Calu3 (cell line): Measurements from ENCODE around the gene GPR142. TPM values are rescaled to one million over a fixed set of nuclear protein-coding genes. Genes with fewer than 3 reads are reported as not detected.

Experiments
- BruUV-seq: library from RNA; stranded (reverse); fragments of 400-500 nt; replicated peaks from 2 replicates; lab custom pipeline; 2021; lab: Mats Ljungman, UMichigan
- CTCF ChIA-PET: fragments of 300-600 bp; sonication (Branson Sonifier 250); formaldehyde crosslinking; loops from one replicate; lab custom pipeline; 2022; ENCODE audit warnings: antibody characterized with exemption; lab: Charles Lee
- DNase-seq: peaks from one replicate; pipeline ENCODE4 v3.0.0; 2022
- H3K27ac Mint-ChIP-seq: one replicate; pipeline ENCODE4 v1.8.0; 2022; ENCODE audit warnings: mixed read lengths; ENCODE audit not compliant: unreplicated experiment
- H3K27me3 Mint-ChIP-seq: one replicate; pipeline ENCODE4 v1.8.0; 2022; ENCODE audit warnings: mixed read lengths; ENCODE audit not compliant: unreplicated experiment
- H3K36me3 Mint-ChIP-seq: one replicate; pipeline ENCODE4 v1.8.0; 2022; ENCODE audit warnings: mild to moderate bottlenecking, moderate library complexity, mixed read lengths; ENCODE audit not compliant: insufficient read depth, unreplicated experiment
- H3K4me1 Mint-ChIP-seq: one replicate; pipeline ENCODE4 v1.8.0; 2022; ENCODE audit warnings: mild to moderate bottlenecking, low read depth, mixed read lengths; ENCODE audit not compliant: unreplicated experiment
- H3K4me3 Mint-ChIP-seq: one replicate; pipeline ENCODE4 v1.8.0; 2022; ENCODE audit warnings: mild to moderate bottlenecking, low read depth, moderate library complexity, mixed read lengths; ENCODE audit not compliant: unreplicated experiment
- H3K9me3 Mint-ChIP-seq: one replicate; pipeline ENCODE4 v1.8.0; 2022; ENCODE audit warnings: low read depth, mixed read lengths; ENCODE audit not compliant: unreplicated experiment
- CTCF ChIP-seq: fragments of 200-600 bp; IDR thresholded peaks from one replicate; pipeline ENCODE4 v1.8.0; 2022; ENCODE audit warnings: antibody characterized with exemption; ENCODE audit not compliant: unreplicated experiment
- intact Hi-C: fragments of 100-400 bp; cut with micrococcal nuclease; formaldehyde crosslinking; loops from one replicate; pipeline ENCODE4 v1.10.0; 2022; ENCODE audit not compliant: unreplicated experiment
- total RNA-seq: library from RNA; stranded (reverse); gene quantifications from 2 replicates; pipeline ENCODE4 v1.2.3, GENCODE V29; 2022

Gene GPR142
- total RNA-seq, 1 experiment from 2014 or later: not detected

GRCh38 chr17:74362069-74362405 lies 5.3 kb upstream of the GPR142 start:
- no TSS peak for BruUV-seq
- CTCF ChIA-PET: interaction anchor here (0.7 to 1.0 kb wide), 3 partner anchors 11 to 27 kb away, joined by 3 to 4 read pairs (median 4); no protein-coding TSS in a partner anchor
- Mint-ChIP-seq H3K27ac (no peak overlapping the region), H3K36me3 (no peaks in the 10 kb centered on the region), H3K4me1 (no peaks in the 10 kb centered on the region), H3K9me3 (no peaks in the 10 kb centered on the region), H3K4me3 (no peak overlapping the region), H3K27me3 (peaks cover 97% of the 10 kb centered on the region)
- no peak for TF ChIP-seq CTCF
- intact Hi-C loops: no loop called here
- DNase-seq: no peak

GRCh38 chr17:74362810-74363498 lies 4.4 kb upstream of the GPR142 start:
- CTCF ChIA-PET: interaction anchor here (0.5 to 1.2 kb wide), 6 partner anchors 11 to 374 kb away, joined by 3 to 4 read pairs (median 4); partner anchors contain the start of gene CD300LB
- no peak overlapping the region for H3K4me3 Mint-ChIP-seq
- intact Hi-C loops: no loop called here
- no peaks in the 10 kb centered on the region for H3K9me3 Mint-ChIP-seq
- H3K36me3 Mint-ChIP-seq: no peaks in the 10 kb centered on the region
- H3K27me3 Mint-ChIP-seq: peaks cover 100% of the 10 kb centered on the region
- no peaks in the 10 kb centered on the region for H3K4me1 Mint-ChIP-seq
- no peak for DNase-seq
- no TSS peak for BruUV-seq
- H3K27ac Mint-ChIP-seq: no peak overlapping the region
- no peak for TF ChIP-seq CTCF

- H3K36me3 Mint-ChIP-seq: no peaks in the 10 kb centered on the region
- DNase-seq: peak; percentile 77
- H3K9me3 Mint-ChIP-seq: no peaks in the 10 kb centered on the region
- BruUV-seq: no TSS peak
- intact Hi-C loops: loop anchor here (2.0 kb wide), 1 partner anchor 124 kb away; no protein-coding TSS in a partner anchor
- CTCF ChIA-PET: interaction anchor here (0.6 to 2.7 kb wide), 14 partner anchors 11 to 164 kb away, joined by 3 to 17 read pairs (median 4); no protein-coding TSS in a partner anchor
- peak; percentile 91 for TF ChIP-seq CTCF
- no peak overlapping the region for H3K4me3 Mint-ChIP-seq
- H3K27ac Mint-ChIP-seq: no peak overlapping the region
- H3K27me3 Mint-ChIP-seq: peaks cover 66% of the 10 kb centered on the region
- no peaks in the 10 kb centered on the region for H3K4me1 Mint-ChIP-seq
These were observed 1.2 kb downstream of the GPR142 start for GRCh38 chr17:74368341-74369081.

- no peak overlapping the region for H3K27ac Mint-ChIP-seq
These were observed 1.9 kb downstream of the GPR142 start for GRCh38 chr17:74369221-74369620.

More at GRCh38 chr17:74369221-74369620, 1.9 kb downstream of the GPR142 start:
- CTCF ChIA-PET: interaction anchor here (1.0 to 2.7 kb wide), 4 partner anchors 11 to 85 kb away, joined by 4 to 17 read pairs (median 6); no protein-coding TSS in a partner anchor
- peaks cover 61% of the 10 kb centered on the region for H3K27me3 Mint-ChIP-seq
- no peak overlapping the region for H3K4me3 Mint-ChIP-seq
- no peak for DNase-seq
- H3K9me3 Mint-ChIP-seq: no peaks in the 10 kb centered on the region
- H3K4me1 Mint-ChIP-seq: no peaks in the 10 kb centered on the region
- no peaks in the 10 kb centered on the region for H3K36me3 Mint-ChIP-seq
- intact Hi-C loops: loop anchor here (2.0 kb wide), 1 partner anchor 124 kb away; no protein-coding TSS in a partner anchor
- no peak for TF ChIP-seq CTCF
- BruUV-seq: no TSS peak
